ENCODE data around the gene MED29.
A peak's percentile ranks its signal among the peaks of the same experiment; 100 is the strongest.

MED29 gene

DNA sequence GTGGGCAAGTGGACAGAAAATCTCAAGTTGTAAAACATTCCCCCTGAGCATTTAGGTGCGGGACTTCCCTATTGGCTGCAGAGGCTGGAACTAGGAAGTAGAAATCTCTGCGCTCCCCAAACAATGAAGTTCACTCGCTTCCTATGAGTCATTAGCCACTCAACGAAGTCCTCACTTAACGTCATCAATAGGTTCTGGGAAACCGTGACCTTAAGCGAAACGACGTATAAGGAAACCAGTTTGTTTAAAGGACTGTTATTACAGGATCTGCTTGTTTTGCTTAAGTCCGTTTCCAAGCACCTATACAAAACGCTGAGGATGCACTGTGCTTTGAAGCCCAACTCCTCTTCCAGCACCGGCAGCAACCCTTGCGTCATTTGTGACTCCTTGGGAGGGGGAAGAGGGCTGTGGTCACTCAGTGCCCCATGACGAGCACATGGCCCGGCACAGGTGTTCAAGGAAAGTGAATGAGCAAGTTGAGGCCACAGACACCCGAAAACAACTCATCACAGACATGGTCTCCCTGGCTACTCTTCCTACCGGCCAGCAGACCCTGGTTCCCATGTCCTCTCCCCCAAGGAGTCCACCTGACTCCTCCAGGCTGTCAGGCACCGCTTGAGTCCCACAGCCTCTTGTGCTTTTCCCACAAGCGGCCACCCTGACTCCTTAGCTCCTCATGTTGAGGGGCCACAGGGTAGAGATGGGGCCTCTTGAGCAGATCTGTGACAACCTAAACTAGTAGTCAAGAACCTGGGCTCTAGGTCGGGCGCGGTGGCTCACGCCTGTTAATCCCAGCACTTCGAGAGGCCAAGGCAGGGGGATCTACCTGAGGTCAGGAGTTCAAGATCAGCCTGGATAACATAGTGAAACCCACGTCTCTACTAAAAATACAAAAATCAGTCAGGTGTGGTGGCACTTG, 39.8 kb downstream of the MED29 start:
- DNase-seq (ENCODE audit: low read depth), result peak; percentile 50

DNA sequence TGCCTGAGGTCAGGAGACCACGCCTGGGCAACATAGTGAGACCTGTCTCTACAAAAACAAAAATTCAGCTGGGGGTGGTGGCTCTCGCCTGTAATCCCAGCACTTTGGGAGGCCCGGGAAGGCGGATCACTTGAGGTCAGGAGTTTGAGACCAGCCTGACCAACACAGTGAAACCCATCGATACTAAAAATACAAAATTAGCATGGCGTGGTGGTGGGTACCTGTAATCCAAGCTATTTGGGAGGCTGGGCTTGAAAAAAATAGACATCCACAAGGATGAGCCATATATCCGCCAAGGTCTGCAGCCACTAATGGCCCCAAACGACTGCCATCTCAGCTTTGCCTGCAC, 41.5 kb downstream of the MED29 start:
- DNase-seq (ENCODE audit: low read depth), result no peak

- DNase-seq (ENCODE audit: low read depth), result no peak
Observed at GRCh38 chr19:39433480-39434079, 42.4 kb downstream of the MED29 start.

GRCh38 chr19:39434123-39435076, 43.2 kb downstream of the MED29 start:
- DNase-seq (ENCODE audit: low read depth), result no peak

GRCh38 chr19:39435499-39436349, 44.5 kb downstream of the MED29 start, which contains the start of gene RPS16:
Gene RPS16 (minus strand): TSS chr19:39435949. CDS start chr19:39435895, 54 bp downstream.
- peak; percentile 98 for DNase-seq (ENCODE audit: low read depth)

DNA sequence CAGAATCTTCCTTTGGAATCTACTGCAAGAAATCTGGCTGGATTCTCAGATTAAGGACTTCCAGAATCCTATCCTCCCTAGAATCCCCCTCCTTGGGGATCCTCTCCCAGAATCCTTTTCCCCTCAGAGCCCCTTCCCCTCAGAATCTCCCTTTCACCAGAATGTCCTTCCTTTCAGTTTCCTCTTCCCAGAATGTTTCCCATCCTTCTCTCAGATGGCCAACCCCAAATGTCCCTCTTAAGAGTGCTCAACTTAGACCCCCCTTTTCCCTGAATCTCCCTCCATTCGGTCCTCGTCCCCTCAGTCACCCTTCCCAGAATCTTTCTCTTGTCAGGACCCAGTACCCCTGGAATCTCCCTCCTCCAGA, 45.2 kb downstream of the MED29 start:
- DNase-seq (ENCODE audit: low read depth), result no peak

GRCh38 chr19:39438270-39438934, 47.2 kb downstream of the MED29 start:
- no peak for DNase-seq (ENCODE audit: low read depth)

GRCh38 chr19:39444598-39445195, 53.5 kb downstream of the MED29 start:
- DNase-seq (ENCODE audit: low read depth), result no peak

GRCh38 chr19:39445196-39446111, 54.3 kb downstream of the MED29 start, which contains the start of gene SUPT5H:
Gene SUPT5H (plus strand): TSS chr19:39445582. CDS start chr19:39445891, 309 bp downstream.
- DNase-seq (ENCODE audit: low read depth), result peak; percentile 97

GRCh38 chr19:39446365-39447084, 55.3 kb downstream of the MED29 start:
- DNase-seq (ENCODE audit: low read depth), result no peak

- no peak for DNase-seq (ENCODE audit: low read depth)
Observed at GRCh38 chr19:39448271-39448670, 57.1 kb downstream of the MED29 start.

DNA sequence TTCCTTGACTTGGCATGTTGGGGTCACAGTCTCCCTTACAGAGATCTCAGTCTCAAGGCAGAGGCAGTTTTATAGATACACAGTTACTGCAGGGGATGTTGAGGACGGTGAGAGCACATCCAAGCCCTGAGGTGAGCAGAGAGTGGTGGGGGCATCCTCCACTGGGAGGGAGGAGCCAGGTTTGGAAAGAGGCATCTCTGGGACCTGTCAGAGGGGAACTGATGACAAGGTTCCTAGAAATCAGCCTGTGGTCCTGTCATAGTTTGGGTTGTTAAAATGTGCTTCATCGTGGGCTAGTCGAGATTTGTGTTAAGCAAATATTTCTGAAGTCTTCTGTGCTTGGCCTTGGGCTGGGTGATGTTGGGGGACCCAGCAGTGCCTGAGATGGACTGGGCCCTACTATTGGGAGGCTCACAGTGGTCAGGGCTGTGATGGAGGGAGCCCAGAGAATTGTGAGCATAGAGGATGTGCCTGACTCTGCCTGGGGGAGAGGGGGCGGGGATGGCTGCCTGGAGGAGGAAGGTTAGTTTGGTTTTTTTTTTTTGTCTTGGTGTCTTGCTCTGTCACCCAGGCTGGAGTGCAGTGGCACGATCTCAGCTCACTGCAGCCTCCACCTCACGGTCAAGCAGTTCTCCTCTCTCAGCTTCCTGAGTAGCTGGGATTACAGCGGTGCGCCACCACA, 58.1 kb downstream of the MED29 start:
- no peak for DNase-seq (ENCODE audit: low read depth)

All from T follicular helper cell (primary cell).